WTC11 (cell line): ENCODE measurements around the gene FAU. TPM values are rescaled to one million over a fixed set of nuclear protein-coding genes. Genes with fewer than 3 reads are reported as not detected.

Source experiments
- ATAC-seq: fragments of 200-7000 bp; cut with Tn5 transposase; 2 replicates; pipeline ENCODE4 v1.10.0; 2021; ENCODE audit warnings: mild to moderate bottlenecking, moderate library complexity
- Bru-seq: library from RNA; stranded (reverse); fragments of 400-500 nt; gene quantifications from one replicate; lab custom pipeline; 2021; lab: Mats Ljungman, UMichigan
- CTCF ChIA-PET: fragments of 300-600 bp; sonication (Branson Sonifier 250); formaldehyde crosslinking; loops from one replicate; lab custom pipeline; 2021; ENCODE audit warnings: antibody characterized with exemption; lab: Charles Lee
- POLR2A ChIA-PET: fragments of 350-600 bp; sonication (Branson Sonifier 250); formaldehyde crosslinking; loops from one replicate; lab custom pipeline; 2021; ENCODE audit warnings: antibody characterized with exemption; lab: Charles Lee
- DNase-seq: peaks from one replicate; pipeline ENCODE4 v3.0.0; 2021; ENCODE audit warnings: low spot score
- H3K27ac Mint-ChIP-seq: 2 replicates; pipeline ENCODE4 v1.8.0; 2021; ENCODE audit warnings: mixed read lengths
- H3K27me3 Mint-ChIP-seq: 2 replicates; pipeline ENCODE4 v1.8.0; 2021; ENCODE audit warnings: low read depth, mild to moderate bottlenecking, moderate library complexity, mixed read lengths
- H3K36me3 Mint-ChIP-seq: 2 replicates; pipeline ENCODE4 v1.8.0; 2021; ENCODE audit warnings: mixed read lengths
- H3K4me1 Mint-ChIP-seq: 2 replicates; pipeline ENCODE4 v1.8.0; 2022; ENCODE audit warnings: mixed read lengths
- H3K4me3 Mint-ChIP-seq: 2 replicates; pipeline ENCODE4 v1.8.0; 2021; ENCODE audit warnings: mild to moderate bottlenecking, moderate library complexity, mixed read lengths
- H3K9me3 Mint-ChIP-seq: 2 replicates; pipeline ENCODE4 v1.8.0; 2021; ENCODE audit warnings: mixed read lengths
- CREB1 ChIP-seq: sonication (generic); formaldehyde crosslinking; IDR thresholded peaks from 2 replicates; pipeline ENCODE4 v1.8.0; 2023; ENCODE audit warnings: mild to moderate bottlenecking, missing genetic modification reagents
- CREM ChIP-seq: sonication (generic); formaldehyde crosslinking; IDR thresholded peaks from 2 replicates; pipeline ENCODE4 v1.8.1; 2022; ENCODE audit warnings: mild to moderate bottlenecking, missing genetic modification reagents, moderate library complexity
- E2F1 ChIP-seq: sonication (generic); formaldehyde crosslinking; IDR thresholded peaks from 2 replicates; pipeline ENCODE4 v1.8.0; 2022; ENCODE audit warnings: mild to moderate bottlenecking, missing genetic modification reagents
- ESRRA ChIP-seq: sonication (generic); formaldehyde crosslinking; IDR thresholded peaks from 2 replicates; pipeline ENCODE4 v1.8.1; 2022; ENCODE audit warnings: mild to moderate bottlenecking, missing genetic modification reagents, borderline replicate concordance
- ETV6 ChIP-seq: sonication (generic); formaldehyde crosslinking; IDR thresholded peaks from 2 replicates; pipeline ENCODE4 v1.8.1; 2022; ENCODE audit warnings: mild to moderate bottlenecking, missing genetic modification reagents
- FOXK1 ChIP-seq: sonication (generic); formaldehyde crosslinking; IDR thresholded peaks from 2 replicates; pipeline ENCODE4 v1.8.0; 2022; ENCODE audit warnings: mild to moderate bottlenecking, moderate library complexity, missing genetic modification reagents
- FOXP1 ChIP-seq: sonication (generic); formaldehyde crosslinking; IDR thresholded peaks from 2 replicates; pipeline ENCODE4 v1.8.0; 2022; ENCODE audit warnings: missing genetic modification reagents, mild to moderate bottlenecking, moderate library complexity, borderline replicate concordance
- HMGA2 ChIP-seq: fragments of 250-450 bp; sonication (Bioruptor Pico); IDR thresholded peaks from 2 replicates; pipeline ENCODE4 v1.4.0; 2021; ENCODE audit warnings: mild to moderate bottlenecking, moderate library complexity
- PRRX2 ChIP-seq: fragments of 250-450 bp; sonication (Bioruptor Pico); IDR thresholded peaks from 2 replicates; pipeline ENCODE4 v1.8.0; 2021; ENCODE audit warnings: mild to moderate bottlenecking
- RELA ChIP-seq: sonication (generic); formaldehyde crosslinking; IDR thresholded peaks from 2 replicates; pipeline ENCODE4 v1.8.1; 2022; ENCODE audit warnings: missing genetic modification reagents, mild to moderate bottlenecking, borderline replicate concordance
- SP1 ChIP-seq: sonication (generic); formaldehyde crosslinking; conservative IDR thresholded peaks from 2 replicates; pipeline ENCODE4 v1.8.1; 2022; ENCODE audit warnings: missing genetic modification reagents
- ZNF121 ChIP-seq: sonication (generic); formaldehyde crosslinking; IDR thresholded peaks from 2 replicates; pipeline ENCODE4 v1.8.0; 2023; ENCODE audit warnings: missing genetic modification reagents
- ZNF232 ChIP-seq: sonication (generic); formaldehyde crosslinking; IDR thresholded peaks from 2 replicates; pipeline ENCODE4 v1.8.0; 2022; ENCODE audit warnings: mild to moderate bottlenecking, missing genetic modification reagents
- ZNF281 ChIP-seq: sonication (generic); formaldehyde crosslinking; IDR thresholded peaks from 2 replicates; pipeline ENCODE4 v1.8.0; 2023; ENCODE audit warnings: mild to moderate bottlenecking, missing genetic modification reagents
- long read RNA-seq, 3 experiments: library from RNA in 1 of 3; library from capped mRNA in 1 of 3; library from polyadenylated mRNA in 1 of 3; unstranded in 2 of 3; stranded (forward) in 1 of 3; transcript quantifications; one replicate each; pipeline ENCODE4 v2.0.0, GENCODE V29; 2021
- total RNA-seq: library from RNA; stranded (reverse); gene quantifications from 3 replicates; pipeline ENCODE4 v1.2.3, GENCODE V29; 2021
- TF ChIP-seq, protein P1 (sequence below): sonication (generic); formaldehyde crosslinking; IDR thresholded peaks from 2 replicates; pipeline ENCODE4 v1.8.0; 2022; ENCODE audit warnings: mild to moderate bottlenecking, missing genetic modification reagents
- TF ChIP-seq, protein P2 (sequence below): sonication (generic); formaldehyde crosslinking; IDR thresholded peaks from 2 replicates; pipeline ENCODE4 v1.8.0; 2022; ENCODE audit warnings: mild to moderate bottlenecking, missing genetic modification reagents
- TF ChIP-seq, protein P3 (sequence below): sonication (generic); formaldehyde crosslinking; IDR thresholded peaks from 2 replicates; pipeline ENCODE4 v1.8.1; 2022; ENCODE audit warnings: missing genetic modification reagents, borderline replicate concordance
- TF ChIP-seq, protein P4 (sequence below): sonication (generic); formaldehyde crosslinking; IDR thresholded peaks from 2 replicates; pipeline ENCODE4 v1.8.1; 2022; ENCODE audit warnings: mild to moderate bottlenecking, moderate library complexity, missing genetic modification reagents
- TF ChIP-seq, protein P5 (sequence below): sonication (generic); formaldehyde crosslinking; IDR thresholded peaks from 2 replicates; pipeline ENCODE4 v1.8.1; 2023; ENCODE audit warnings: mild to moderate bottlenecking, moderate library complexity, missing genetic modification reagents

Gene FAU
- 951 to 991 TPM (median 985 TPM) in 3 replicates for total RNA-seq
- Bru-seq, nascent RNA = percentile 98 among the genes with signal in this experiment
- long read RNA-seq, experiment 1, transcript FAU-209 (4 exons, 697 nt) = minor isoform, 10 of 312 reads
- long read RNA-seq, experiment 1, transcript FAU-207 (5 exons, 847 nt) = major isoform, 288 of 312 reads
- long read RNA-seq, experiment 1, partial matches to known transcripts = 11 of 312 reads
- long read RNA-seq, experiment 1, other reads (novel, unspliced or antisense) = 2 of 312 reads
- long read RNA-seq, experiment 2, transcript FAU-209 (4 exons, 697 nt) = minor isoform, 249 of 1,110 reads
- long read RNA-seq, experiment 2, transcript FAU-207 (5 exons, 847 nt) = major isoform, 719 of 1,110 reads
- long read RNA-seq, experiment 2, partial matches to known transcripts = 39 of 1,110 reads
- long read RNA-seq, experiment 2, other reads (novel, unspliced or antisense) = 98 of 1,110 reads
- long read RNA-seq, experiment 3, partial matches to known transcripts = 0 of 3 reads
- long read RNA-seq, experiment 3, other reads (novel, unspliced or antisense) = 0 of 3 reads

DNA sequence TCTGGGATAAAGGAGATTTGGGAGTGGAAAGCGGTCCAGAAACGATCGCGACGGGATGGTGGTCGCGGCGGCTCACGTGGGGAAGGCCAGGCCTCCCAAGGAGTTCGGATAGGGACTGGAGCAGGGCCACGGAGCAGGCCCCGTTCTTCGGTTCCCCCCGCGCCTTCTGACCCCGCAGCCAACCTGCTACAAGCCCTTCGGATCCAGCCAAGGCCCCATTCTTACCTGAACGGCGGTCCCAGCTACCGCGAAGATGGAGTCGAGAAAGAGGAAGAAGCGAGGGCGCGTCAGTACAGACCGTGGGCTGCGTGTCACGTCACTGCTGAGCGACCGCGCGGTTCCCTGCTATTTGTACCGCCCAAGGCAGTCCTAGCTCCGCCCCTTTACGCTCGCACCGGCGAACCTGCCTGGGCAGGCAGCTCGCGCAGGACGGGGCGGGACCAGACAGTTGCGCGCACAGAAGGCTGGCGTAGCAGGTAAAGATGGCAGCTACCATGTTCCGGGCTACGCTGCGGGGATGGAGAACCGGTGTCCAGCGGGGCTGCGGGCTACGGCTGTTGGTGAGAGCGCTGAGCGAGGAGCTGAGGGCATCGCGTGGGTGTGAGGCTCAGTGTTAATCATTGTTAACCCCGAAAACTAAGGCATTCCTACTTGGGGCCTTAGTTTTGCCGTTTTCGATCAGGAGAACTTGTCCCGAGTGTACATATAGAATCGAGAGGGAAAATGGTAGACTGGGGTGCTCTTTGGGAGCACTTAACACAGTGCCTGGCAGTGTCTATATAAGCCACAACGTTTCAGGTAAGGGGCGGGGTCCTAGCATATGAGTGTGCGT is at the start of gene FAU, which contains the start of gene MRPL49:
FAU (minus strand) TSS at position 270 of the 832 bp plus-strand sequence. CDS start 321 bp downstream, outside the sequence.
MRPL49 (plus strand) TSS at position 457 of the 832 bp plus-strand sequence; CDS start at position 483, 26 bp downstream.
- H3K27ac Mint-ChIP-seq = peak within 1 kb of the TSS; percentile 100
- no peaks in the 10 kb centered on the region for H3K9me3 Mint-ChIP-seq
- peaks cover 17% of the 10 kb centered on the region for H3K4me1 Mint-ChIP-seq
- peak within 1 kb of the TSS; percentile 99 for H3K4me3 Mint-ChIP-seq
- POLR2A ChIA-PET = interaction anchor here (0.5 to 2.4 kb wide), 11 partner anchors 10 to 380 kb away, joined by 3 to 19 read pairs (median 3); partner anchors contain the start of genes ARL2, CAPN1, SAC3D1 and SYVN1
- DNase-seq = peak; percentile 99
- H3K27me3 Mint-ChIP-seq = no peaks in the 10 kb centered on the region
- peak; percentile 86 for ATAC-seq
- H3K36me3 Mint-ChIP-seq = peaks cover 56% of the 10 kb centered on the region
- CTCF ChIA-PET = interaction anchor here (0.6 to 5.7 kb wide), 14 partner anchors 8 to 334 kb away, joined by 3 to 56 read pairs (median 4); partner anchors contain the start of genes ARL2, BATF2, CAPN1 and CDC42EP2
- no peak for TF ChIP-seq ZNF281 (CRISPR knock-in tag)
- peak; percentile 48; the same call in 1 of the 2 replicates for TF ChIP-seq FOXP1 (CRISPR knock-in tag)
- TF ChIP-seq E2F1 (CRISPR knock-in tag) = 0 out of 2 replicates have a peak, but pooled peaks have one; percentile 15
- TF ChIP-seq ZNF232 = peak; percentile 66
- TF ChIP-seq, protein P1, sequence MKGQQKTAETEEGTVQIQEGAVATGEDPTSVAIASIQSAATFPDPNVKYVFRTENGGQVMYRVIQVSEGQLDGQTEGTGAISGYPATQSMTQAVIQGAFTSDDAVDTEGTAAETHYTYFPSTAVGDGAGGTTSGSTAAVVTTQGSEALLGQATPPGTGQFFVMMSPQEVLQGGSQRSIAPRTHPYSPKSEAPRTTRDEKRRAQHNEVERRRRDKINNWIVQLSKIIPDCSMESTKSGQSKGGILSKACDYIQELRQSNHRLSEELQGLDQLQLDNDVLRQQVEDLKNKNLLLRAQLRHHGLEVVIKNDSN = peak; percentile 36; the same call in 1 of the 2 replicates
- TF ChIP-seq, protein P2, sequence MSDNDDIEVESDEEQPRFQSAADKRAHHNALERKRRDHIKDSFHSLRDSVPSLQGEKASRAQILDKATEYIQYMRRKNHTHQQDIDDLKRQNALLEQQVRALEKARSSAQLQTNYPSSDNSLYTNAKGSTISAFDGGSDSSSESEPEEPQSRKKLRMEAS (CRISPR knock-in tag) = peak; percentile 87
- TF ChIP-seq, protein P3, sequence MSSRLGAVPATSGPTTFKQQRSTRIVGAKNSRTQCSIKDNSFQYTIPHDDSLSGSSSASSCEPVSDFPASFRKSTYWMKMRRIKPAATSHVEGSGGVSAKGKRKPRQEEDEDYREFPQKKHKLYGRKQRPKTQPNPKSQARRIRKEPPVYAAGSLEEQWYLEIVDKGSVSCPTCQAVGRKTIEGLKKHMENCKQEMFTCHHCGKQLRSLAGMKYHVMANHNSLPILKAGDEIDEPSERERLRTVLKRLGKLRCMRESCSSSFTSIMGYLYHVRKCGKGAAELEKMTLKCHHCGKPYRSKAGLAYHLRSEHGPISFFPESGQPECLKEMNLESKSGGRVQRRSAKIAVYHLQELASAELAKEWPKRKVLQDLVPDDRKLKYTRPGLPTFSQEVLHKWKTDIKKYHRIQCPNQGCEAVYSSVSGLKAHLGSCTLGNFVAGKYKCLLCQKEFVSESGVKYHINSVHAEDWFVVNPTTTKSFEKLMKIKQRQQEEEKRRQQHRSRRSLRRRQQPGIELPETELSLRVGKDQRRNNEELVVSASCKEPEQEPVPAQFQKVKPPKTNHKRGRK (CRISPR knock-in tag) = no peak
- 0 out of 2 replicates have a peak, but pooled peaks have one; percentile 25 for TF ChIP-seq RELA (CRISPR knock-in tag)
- TF ChIP-seq, protein P4, sequence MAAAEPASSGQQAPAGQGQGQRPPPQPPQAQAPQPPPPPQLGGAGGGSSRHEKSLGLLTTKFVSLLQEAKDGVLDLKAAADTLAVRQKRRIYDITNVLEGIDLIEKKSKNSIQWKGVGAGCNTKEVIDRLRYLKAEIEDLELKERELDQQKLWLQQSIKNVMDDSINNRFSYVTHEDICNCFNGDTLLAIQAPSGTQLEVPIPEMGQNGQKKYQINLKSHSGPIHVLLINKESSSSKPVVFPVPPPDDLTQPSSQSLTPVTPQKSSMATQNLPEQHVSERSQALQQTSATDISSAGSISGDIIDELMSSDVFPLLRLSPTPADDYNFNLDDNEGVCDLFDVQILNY = peak; percentile 78; the same call in 1 of the 2 replicates
- peak; percentile 98 for TF ChIP-seq CREM
- TF ChIP-seq FOXK1 = peak; percentile 97
- TF ChIP-seq, protein P5, sequence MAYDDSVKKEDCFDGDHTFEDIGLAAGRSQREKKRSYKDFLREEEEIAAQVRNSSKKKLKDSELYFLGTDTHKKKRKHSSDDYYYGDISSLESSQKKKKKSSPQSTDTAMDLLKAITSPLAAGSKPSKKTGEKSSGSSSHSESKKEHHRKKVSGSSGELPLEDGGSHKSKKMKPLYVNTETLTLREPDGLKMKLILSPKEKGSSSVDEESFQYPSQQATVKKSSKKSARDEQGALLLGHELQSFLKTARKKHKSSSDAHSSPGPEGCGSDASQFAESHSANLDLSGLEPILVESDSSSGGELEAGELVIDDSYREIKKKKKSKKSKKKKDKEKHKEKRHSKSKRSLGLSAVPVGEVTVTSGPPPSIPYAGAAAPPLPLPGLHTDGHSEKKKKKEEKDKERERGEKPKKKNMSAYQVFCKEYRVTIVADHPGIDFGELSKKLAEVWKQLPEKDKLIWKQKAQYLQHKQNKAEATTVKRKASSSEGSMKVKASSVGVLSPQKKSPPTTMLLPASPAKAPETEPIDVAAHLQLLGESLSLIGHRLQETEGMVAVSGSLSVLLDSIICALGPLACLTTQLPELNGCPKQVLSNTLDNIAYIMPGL = peak; percentile 64; the same call in 1 of the 2 replicates
- 0 out of 2 replicates have a peak, but pooled peaks have one; percentile 31 for TF ChIP-seq CREB1
- TF ChIP-seq PRRX2 = no peak
- TF ChIP-seq ZNF121 (CRISPR knock-in tag) = peak; percentile 83; the same call in 1 of the 2 replicates
- 0 out of 2 replicates have a peak, but pooled peaks have one; percentile 5 for TF ChIP-seq ESRRA (CRISPR knock-in tag)
- no peak for TF ChIP-seq HMGA2
- peak; percentile 99 for TF ChIP-seq SP1 (CRISPR knock-in tag)
- TF ChIP-seq ETV6 (CRISPR knock-in tag) = peak; percentile 82; the same call in 1 of the 2 replicates
